Spinal cord (tissue), 10 donors: ENCODE data around the gene ZDHHC11B. TPM values are rescaled to one million over a fixed set of nuclear protein-coding genes. Genes with fewer than 3 reads are reported as not detected.
"Not testable (repeated sequence)": the region's sequence is repeated elsewhere in the genome, so short reads cannot be mapped to it uniquely, and the experiment has no call there.

ENCODE experiments used
- DNase-seq, 6 donors: peaks; one replicate each; pipeline versions ENCODE4 v3.0.0 to v3.0.0-alpha.2; 2013 to 2015; ENCODE audit warnings: low spot score in 6 of 6, low read depth in 4 of 6
- H3K27ac ChIP-seq: one replicate; pipeline ENCODE4 v1.5.1; 2013; ENCODE audit warnings: low read depth, low read length, control low read depth
- H3K27me3 ChIP-seq: one replicate; pipeline ENCODE4 v1.6.1; 2013; ENCODE audit warnings: low read length; ENCODE audit not compliant: control insufficient read depth, insufficient read depth
- H3K36me3 ChIP-seq: one replicate; pipeline ENCODE4 v1.6.1; 2013; ENCODE audit warnings: low read length; ENCODE audit not compliant: control insufficient read depth, insufficient read depth
- H3K4me1 ChIP-seq: one replicate; pipeline ENCODE4 v1.6.1; 2013; ENCODE audit warnings: low read length; ENCODE audit not compliant: control insufficient read depth, insufficient read depth
- H3K4me3 ChIP-seq: one replicate; pipeline ENCODE4 v1.5.1; 2013; ENCODE audit warnings: low read depth, low read length, control low read depth
- H3K9me3 ChIP-seq: one replicate; pipeline ENCODE4 v1.6.1; 2013; ENCODE audit warnings: low read length; ENCODE audit not compliant: control insufficient read depth, insufficient read depth
- WGBS: methylation state at CpG from one replicate; pipeline ENCODE4 v1.1.5; 2013; ENCODE audit warnings: missing lambda C conversion rate; ENCODE audit not compliant: insufficient coverage; 5-methylcytosine and 5-hydroxymethylcytosine counted together
- long read RNA-seq, 4 donors: transcript quantifications; one replicate each; lab custom pipeline, GENCODE V29; 2026
- polyA plus RNA-seq, 2 donors: library from polyadenylated mRNA; unstranded; fragments of 120-200 nt; gene quantifications; one replicate each; pipeline ENCODE4 v1.2.1, GENCODE V29; 2013; ENCODE audit not compliant: insufficient read length in 2 of 2
- total RNA-seq, 2 donors: library from RNA; depleted of rRNA in 1 of 2; stranded (reverse); fragments of 120-200 nt in 1 of 2; fragments of >200 nt in 1 of 2; gene quantifications; one replicate each; pipeline versions ENCODE4 v1.2.3 to v1.2.4, GENCODE V29; 2013 to 2014
- donor health status: healthy.

The ZDHHC11B gene
- total RNA-seq (1 to 10 TPM; 7.3 to 7.5 TPM), polyA plus RNA-seq (10 to 100 TPM; 24.9 to 37.2 TPM)
- long read RNA-seq, donor 1, partial matches to known transcripts = 0 of 1 reads
- long read RNA-seq, donor 1, other reads (novel, unspliced or antisense) = 0 of 1 reads
- long read RNA-seq, donor 2, partial matches to known transcripts = 0 of 1 reads
- long read RNA-seq, donor 2, other reads (novel, unspliced or antisense) = 0 of 1 reads
- long read RNA-seq, donor 3, partial matches to known transcripts = 0 of 1 reads
- long read RNA-seq, donor 3, other reads (novel, unspliced or antisense) = 0 of 1 reads
- long read RNA-seq, donor 4, partial matches to known transcripts = 6 of 6 reads
- long read RNA-seq, donor 4, other reads (novel, unspliced or antisense) = 0 of 6 reads

GRCh38 chr5:784428-785177 is at the start of gene ZDHHC11B:
ZDHHC11B (minus strand) TSS chr5:784729; CDS start chr5:766919, 17,810 bp downstream.
- under 1% methylated on average over 100 of the region's 101 CpGs for WGBS
- H3K36me3 ChIP-seq, H3K9me3 ChIP-seq, H3K27me3 ChIP-seq, H3K27ac ChIP-seq: not testable (repeated sequence)
- peaks cover 17% of the 10 kb centered on the region for H3K4me1 ChIP-seq
- peak in 5 of 6 donors; percentile 71 to 95 (median 87) for DNase-seq
- H3K4me3 ChIP-seq = peak within 1 kb of the TSS; percentile 50

GRCh38 chr5:834013-834412 is 49.5 kb upstream of the ZDHHC11B start:
- H3K4me1 ChIP-seq, H3K27me3 ChIP-seq, H3K27ac ChIP-seq, H3K9me3 ChIP-seq, H3K4me3 ChIP-seq, DNase-seq: not testable (repeated sequence)
- H3K36me3 ChIP-seq = peaks cover 12% of the 10 kb centered on the region
- no CpG with 5 or more reads among the region's 2 CpGs for WGBS

GRCh38 chr5:828194-828593 is 43.7 kb upstream of the ZDHHC11B start:
- not testable (repeated sequence) for H3K4me3 ChIP-seq, H3K9me3 ChIP-seq, H3K27me3 ChIP-seq, DNase-seq, H3K4me1 ChIP-seq, H3K27ac ChIP-seq
- H3K36me3 ChIP-seq = peaks cover 12% of the 10 kb centered on the region
- 95% methylated on average over 4 of the region's 19 CpGs for WGBS

GRCh38 chr5:825544-825943 is 41.0 kb upstream of the ZDHHC11B start:
- H3K4me3 ChIP-seq, H3K27ac ChIP-seq, H3K9me3 ChIP-seq, H3K4me1 ChIP-seq, DNase-seq, H3K27me3 ChIP-seq: not testable (repeated sequence)
- peaks cover 12% of the 10 kb centered on the region for H3K36me3 ChIP-seq
- WGBS = no CpG with 5 or more reads among the region's 1 CpG

GRCh38 chr5:821504-821903 is 37.0 kb upstream of the ZDHHC11B start:
- DNase-seq = peak in 1 of 6 donors; percentile 17
- Histone ChIP-seq H3K27ac (no peak overlapping the region), H3K9me3 (no peaks in the 10 kb centered on the region), H3K4me1 (no peaks in the 10 kb centered on the region), H3K36me3 (peaks cover 22% of the 10 kb centered on the region), H3K27me3 (no peaks in the 10 kb centered on the region), H3K4me3 (no peak overlapping the region)
- WGBS = 75% methylated on average over 4 of the region's 8 CpGs

GRCh38 chr5:820245-820644 is 35.7 kb upstream of the ZDHHC11B start:
- no peaks in the 10 kb centered on the region for H3K27me3 ChIP-seq
- H3K4me1 ChIP-seq = no peaks in the 10 kb centered on the region
- DNase-seq = peak in 1 of 6 donors; percentile 17
- no peak overlapping the region for H3K27ac ChIP-seq
- H3K4me3 ChIP-seq = no peak overlapping the region
- WGBS = 56% methylated on average over 2 of the region's 3 CpGs
- H3K36me3 ChIP-seq = peaks cover 22% of the 10 kb centered on the region
- no peaks in the 10 kb centered on the region for H3K9me3 ChIP-seq

GRCh38 chr5:819078-819477 is 34.5 kb upstream of the ZDHHC11B start:
- no peaks in the 10 kb centered on the region for H3K27me3 ChIP-seq
- 85% methylated on average over 3 of the region's 3 CpGs for WGBS
- H3K4me1 ChIP-seq = no peaks in the 10 kb centered on the region

GRCh38 chr5:816176-816575 is 31.6 kb upstream of the ZDHHC11B start:
- no peaks in the 10 kb centered on the region for H3K4me1 ChIP-seq
- 93% methylated on average over 14 of the region's 15 CpGs for WGBS
- H3K36me3 ChIP-seq = peaks cover 10% of the 10 kb centered on the region
- no peak for DNase-seq
- H3K27ac ChIP-seq = no peak overlapping the region
- H3K9me3 ChIP-seq = no peaks in the 10 kb centered on the region
- no peak overlapping the region for H3K4me3 ChIP-seq
- H3K27me3 ChIP-seq = no peaks in the 10 kb centered on the region

More at GRCh38 chr5:819078-819477, 34.5 kb upstream of the ZDHHC11B start:
- DNase-seq = no peak
- Histone ChIP-seq H3K27ac (no peak overlapping the region), H3K4me3 (no peak overlapping the region), H3K9me3 (no peaks in the 10 kb centered on the region), H3K36me3 (peaks cover 17% of the 10 kb centered on the region)

GRCh38 chr5:815449-815848 is 30.9 kb upstream of the ZDHHC11B start:
- no peaks in the 10 kb centered on the region for H3K27me3 ChIP-seq
- no peak for DNase-seq
- no peaks in the 10 kb centered on the region for H3K9me3 ChIP-seq
- H3K36me3 ChIP-seq = peaks cover 10% of the 10 kb centered on the region
- no peak overlapping the region for H3K27ac ChIP-seq
- no CpG with 5 or more reads among the region's 3 CpGs for WGBS
- no peaks in the 10 kb centered on the region for H3K4me1 ChIP-seq
- no peak overlapping the region for H3K4me3 ChIP-seq
